Pancreas (tissue), 10 donors: Measurements from ENCODE around the gene LMO1. TPM values are rescaled to one million over a fixed set of nuclear protein-coding genes. Genes with fewer than 3 reads are reported as not detected.
A peak's percentile ranks its signal among the peaks of the same experiment; 100 is the strongest.

Source experiments
- ATAC-seq, 4 donors: fragments of 200-7000 bp; cut with Tn5 transposase; one replicate each; pipeline versions ENCODE4 v1.8.0 to v1.9.1; 2020; ENCODE audit warnings: mild to moderate bottlenecking in 4 of 4, moderate library complexity in 4 of 4
- DNase-seq, 6 donors: peaks; one replicate each; pipeline ENCODE4 v3.0.0-alpha.2; 2020
- FAIRE-seq: peaks from 2 replicates; lab custom pipeline; 2012; peaks lifted over from hg19 to GRCh38; lab: Jason Lieb, UNC
- H3K27ac ChIP-seq, 4 donors: fragments of 200-600 bp; sonication (generic); 1 replicate in 3 of 4; 2 replicates in 1 of 4; pipeline versions ENCODE4 v1.5.0 to v1.8.0; 2020
- H3K27me3 ChIP-seq, 4 donors: fragments of 200-600 bp; one replicate each; pipeline ENCODE4 v1.8.0; 2021
- H3K36me3 ChIP-seq, 3 donors: fragments of 200-600 bp; sonication (generic) in 1 of 3; one replicate each; pipeline versions ENCODE4 v1.5.0 to v1.8.0; 2020 to 2021
- H3K4me1 ChIP-seq, 3 donors: fragments of 200-600 bp; one replicate each; pipeline ENCODE4 v1.8.0; 2021
- H3K4me3 ChIP-seq, 4 donors: fragments of 200-600 bp; sonication (generic) in 2 of 4; one replicate each; pipeline versions ENCODE4 v1.5.0 to v1.8.0; 2020 to 2021
- H3K9me3 ChIP-seq, 4 donors: fragments of 200-600 bp; one replicate each; pipeline ENCODE4 v1.8.0; 2021
- CTCF ChIP-seq, 4 donors: fragments of 200-600 bp; sonication (generic) in 3 of 4; IDR thresholded peaks; one replicate each; pipeline versions ENCODE4 v1.5.0 to v1.8.0; 2021; ENCODE audit warnings: antibody characterized with exemption in 4 of 4
- WGBS, 2 donors: extraction: QIAGEN DNeasy Blood & Tissue Kit; methylation state at CpG; one replicate each; pipeline ENCODE4 v1.1.7; 2013; 5-methylcytosine and 5-hydroxymethylcytosine counted together
- intact Hi-C, 3 donors: fragments of 100-400 bp; cut with DNase I; formaldehyde crosslinking; loops; one replicate each; pipeline versions ENCODE4 v1.11.1 to v1.14.2; 2022
- polyA plus RNA-seq, 2 donors: library from polyadenylated mRNA; stranded (reverse); fragments of 200-250 nt; gene quantifications; one replicate each; pipeline ENCODE4 v1.2.3, GENCODE V29; 2013
- total RNA-seq, 6 donors: library from RNA; stranded (reverse); fragmentation: NEBNext Ultra II Directional in 4 of 6; extraction: Animal tissue kit (Norgen Biotek cat#: 25700) in 4 of 6; gene quantifications; one replicate each; pipeline versions ENCODE4 v1.2.1 to v1.2.4, GENCODE V29; 2021 to 2023
- donor health status: healthy with polysubstance abuse.
- donor health status: DM: no; HTN: no; CAD: no; lungs with moderate emphysema.
- donor health status: DM: no; HTN: no; CAD: no.
- donor health status: control.
- donor health status: control.
- donor health status: Bipolar disorder and iron deficiency.
- donor health status: DM: yes; HTN: yes; CAD: no.
- donor health status: DM: no; HTN: no; CAD: no.
- donor health status: DM: no; HTN: no; CAD: no.
- donor health status: DM: yes; HTN: yes; CAD: no.

Gene LMO1
- total and polyA plus RNA-seq, 8 donors: 0.14 to 6.8 (median 0.61) TPM

- ATAC-seq (no peak), DNase-seq (peak in 1 of 6 donors; percentile 47), FAIRE-seq (no peak)
- Histone ChIP-seq H3K27ac (no peak overlapping the region), H3K36me3 (no peaks in the 10 kb centered on the region), H3K9me3 (no peaks in the 10 kb centered on the region), H3K27me3 (no peaks in the 10 kb centered on the region), H3K4me1 (no peaks in the 10 kb centered on the region), H3K4me3 (no peak overlapping the region)
- no peak for TF ChIP-seq CTCF (IDR thresholded peaks at IDR 0.05)
- intact Hi-C loops: no loop called here
- WGBS, 2 donors: 88 to 94% methylated on average over 22 of the region's 22 CpGs
Observed at GRCh38 chr11:8230178-8230859, 33.4 kb downstream of the LMO1 start.

- Histone ChIP-seq H3K27me3 (no peaks in the 10 kb centered on the region), H3K4me3 (no peak overlapping the region), H3K36me3 (no peaks in the 10 kb centered on the region), H3K4me1 (no peaks in the 10 kb centered on the region), H3K9me3 (no peaks in the 10 kb centered on the region), H3K27ac (no peak overlapping the region)
- FAIRE-seq: no peak
- TF ChIP-seq CTCF (IDR thresholded peaks at IDR 0.05): no peak
- DNase-seq: peak; percentile 59 to 89 (median 85)
- 41 to 42% methylated on average over 9 of the region's 9 CpGs for WGBS, 2 donors
- peak; percentile 72 to 80 (median 78) for ATAC-seq
- intact Hi-C loops: loop anchor here in 2 of 3 donors (5.0 to 10.0 kb wide), 3 partner anchors 83 to 335 kb away; no protein-coding TSS in a partner anchor
Observed at GRCh38 chr11:8229299-8230177, 34.1 kb downstream of the LMO1 start.

DNA sequence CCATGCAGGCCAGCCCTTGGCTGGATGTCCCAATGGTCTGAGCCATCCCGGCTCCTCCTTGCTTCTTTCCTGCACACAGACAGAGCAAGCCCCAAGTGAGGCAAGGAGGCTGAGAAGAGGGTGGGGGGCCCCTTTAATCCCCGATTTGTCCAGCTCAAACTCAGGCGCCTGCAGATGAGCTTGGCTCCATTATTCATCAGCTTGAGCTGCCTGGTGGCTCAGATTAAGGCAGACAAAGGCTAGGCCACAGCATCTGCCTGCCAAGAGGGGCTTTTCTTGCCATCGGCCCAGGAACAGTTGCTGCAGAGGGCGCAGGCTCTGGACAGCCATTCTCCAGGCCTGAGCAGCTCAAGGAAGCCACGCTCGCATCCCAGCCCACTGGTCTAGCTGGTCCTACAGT lies 35.4 kb downstream of the LMO1 start:
- Histone ChIP-seq H3K9me3 (no peaks in the 10 kb centered on the region), H3K4me1 (no peaks in the 10 kb centered on the region), H3K27me3 (no peaks in the 10 kb centered on the region), H3K27ac (no peak overlapping the region), H3K36me3 (no peaks in the 10 kb centered on the region), H3K4me3 (no peak overlapping the region)
- intact Hi-C loops: loop anchor here in 2 of 3 donors (5.0 to 10.0 kb wide), 3 partner anchors 84 to 337 kb away; no protein-coding TSS in a partner anchor
- TF ChIP-seq CTCF (IDR thresholded peaks at IDR 0.05): no peak
- ATAC-seq (no peak), FAIRE-seq (no peak), DNase-seq (no peak)
- WGBS, 2 donors: 72 to 78% methylated on average over 7 of the region's 7 CpGs

DNA sequence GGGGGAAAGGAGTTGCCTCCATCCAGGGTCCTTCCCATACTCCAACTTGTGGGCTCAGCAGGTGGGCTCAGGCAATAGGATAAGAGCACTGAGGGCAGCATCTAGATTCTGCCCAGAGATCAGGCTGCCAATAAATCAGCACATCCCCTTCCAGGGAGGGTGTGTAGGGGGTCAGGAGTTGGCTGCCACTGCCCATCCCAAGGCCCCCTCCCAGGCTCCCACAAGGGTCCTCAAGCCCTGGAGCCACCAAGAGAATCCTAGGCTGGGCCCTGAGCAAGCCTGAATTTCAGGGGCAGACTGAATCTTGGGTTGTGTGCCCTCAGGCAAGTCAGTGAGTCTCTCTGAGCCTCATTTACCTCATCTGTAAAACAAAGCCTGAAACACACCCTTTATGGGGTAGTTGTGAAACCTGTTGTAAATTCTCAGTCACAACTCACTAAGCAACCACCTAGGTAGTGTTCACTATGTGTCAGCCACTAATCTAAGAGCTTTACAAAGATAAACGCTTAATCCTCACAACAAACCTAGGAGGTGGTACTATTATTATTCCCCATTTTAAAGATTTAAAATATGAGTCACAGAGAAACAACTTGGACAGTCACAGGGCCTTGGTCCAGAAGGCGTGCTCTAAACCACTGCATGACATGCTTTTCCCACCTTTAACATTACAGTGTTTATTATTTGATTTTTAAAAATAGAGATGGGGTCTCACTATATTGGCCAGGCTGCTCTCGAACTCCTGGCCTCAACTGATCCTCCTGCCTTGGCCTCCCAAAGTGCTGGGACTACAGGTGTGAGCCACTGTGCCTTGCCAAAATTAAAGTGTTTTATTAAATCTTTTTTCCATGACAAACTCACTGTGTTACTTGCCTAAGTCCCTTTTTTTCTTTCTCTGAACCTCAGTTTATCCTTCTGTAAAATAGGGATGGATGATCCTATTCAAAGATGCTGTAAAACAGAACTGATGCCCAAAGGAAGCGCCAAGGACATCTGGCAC lies 36.2 kb downstream of the LMO1 start:
- FAIRE-seq: no peak

More for the DNA sequence above, 36.2 kb downstream of the LMO1 start:
- no peak overlapping the region for H3K27ac ChIP-seq
- ATAC-seq (no peak), DNase-seq (no peak)
- 82 to 93% methylated on average over 4 of the region's 4 CpGs for WGBS, 2 donors
- no peaks in the 10 kb centered on the region for H3K4me1 ChIP-seq
- H3K36me3 ChIP-seq: no peaks in the 10 kb centered on the region
- TF ChIP-seq CTCF (IDR thresholded peaks at IDR 0.05): no peak
- intact Hi-C loops: loop anchor here in 2 of 3 donors (5.0 to 10.0 kb wide), 3 partner anchors 85 to 337 kb away; no protein-coding TSS in a partner anchor
- H3K27me3 ChIP-seq: no peaks in the 10 kb centered on the region
- H3K9me3 ChIP-seq: no peaks in the 10 kb centered on the region
- no peak overlapping the region for H3K4me3 ChIP-seq
